NCI-H1048 (cell line): ENCODE data around the gene PNMA6E.

ENCODE experiments used
- DNase-seq: peaks from one replicate; lab custom pipeline; 2025; lab: John Stamatoyannopoulos, UW

PNMA6E gene

GRCh38 chrX:153349952-153350351 is 51.2 kb downstream of the PNMA6E start:
- DNase-seq: no peak

GRCh38 chrX:153348421-153348820 is 52.7 kb downstream of the PNMA6E start:
- DNase-seq: no peak

- no peak for DNase-seq
These were observed 53.6 kb downstream of the PNMA6E start for GRCh38 chrX:153347530-153347929.
